GM12878 (cell line): Measurements from ENCODE around the gene MRPS22.

ENCODE experiments used
- BHLHE40 ChIP-seq, 2 experiments: fragments of 450-650 bp in 1 of 2; IDR thresholded peaks; 2 replicates each; pipeline ENCODE4 v1.6.1; 2011 to 2017; ENCODE audit warnings: low read depth in 2 of 2, borderline replicate concordance in 1 of 2, improper control_type of control experiment in 1 of 2, low read length in 1 of 2, mild to moderate bottlenecking in 1 of 2
- BRCA1 ChIP-seq: IDR thresholded peaks from 2 replicates; pipeline ENCODE4 v1.6.1; 2011; ENCODE audit warnings: low read depth, low read length, improper control_type of control experiment
- CBX5 ChIP-seq: sonication (generic); IDR thresholded peaks from 2 replicates; pipeline ENCODE4 v1.6.1; 2016; ENCODE audit warnings: low read depth, moderate library complexity, mild to moderate bottlenecking, inconsistent platforms
- CTCF ChIP-seq, 3 experiments: IDR thresholded peaks in 2 of 3; conservative IDR thresholded peaks in 1 of 3; 2 replicates each; pipeline ENCODE4 v1.5.1; 2011; ENCODE audit warnings: low read depth in 3 of 3, low read length in 3 of 3, mild to moderate bottlenecking in 3 of 3, control low read depth in 2 of 3, moderate library complexity in 2 of 3, inconsistent platforms in 1 of 3, mixed read lengths in 1 of 3; ENCODE audit not compliant: control insufficient read depth in 2 of 3, insufficient read depth in 1 of 3; ENCODE audit errors: extremely low read depth in 1 of 3
- E2F4 ChIP-seq: IDR thresholded peaks from 2 replicates; pipeline ENCODE4 v1.6.1; 2012; ENCODE audit warnings: low read depth, low read length, improper control_type of control experiment
- HDGF ChIP-seq: fragments of 450-650 bp; IDR thresholded peaks from 2 replicates; pipeline ENCODE4 v1.6.1; 2016; ENCODE audit warnings: antibody characterized with exemption
- POLR2A ChIP-seq: IDR thresholded peaks from 2 replicates; pipeline ENCODE4 v1.6.1; 2011; ENCODE audit warnings: low read depth, mild to moderate bottlenecking, low read length
- USF2 ChIP-seq: IDR thresholded peaks from 2 replicates; pipeline ENCODE4 v1.6.1; 2011; ENCODE audit warnings: low read depth, low read length, improper control_type of control experiment, borderline replicate concordance
- YY1 ChIP-seq: IDR thresholded peaks from 2 replicates; pipeline ENCODE4 v1.6.1; 2011; ENCODE audit warnings: low read depth, mild to moderate bottlenecking, low read length

- TF ChIP-seq BRCA1 (no peak), CTCF (IDR thresholded peaks at IDR 0.05 in 2 of 3, conservative IDR thresholded peaks at IDR 0.05 in 1 of 3; ENCODE audit: control insufficient read depth in 2 of 3, extremely low read depth in 1 of 3, insufficient read depth in 1 of 3, low read depth in 3 of 3, low read length in 3 of 3) (no peak), POLR2A (no peak), CBX5 (no peak), USF2 (no peak), E2F4 (no peak), BHLHE40 (IDR thresholded peaks at IDR 0.05; ENCODE audit: borderline replicate concordance in 1 of 2, low read depth in 2 of 2, low read length in 1 of 2) (no peak), YY1 (no peak), HDGF (no peak)
Measured at GRCh38 chr3:139326131-139326530, 17.7 kb upstream of the MRPS22 start.
